Neutrophil (primary cell): ENCODE data around the gene PDE4D.

Experiments
- H3K27ac ChIP-seq: fragments of 200-600 bp; sonication (generic); 2 replicates; pipeline ENCODE4 v1.5.1; 2016; ENCODE audit warnings: mild to moderate bottlenecking, moderate library complexity
- H3K27me3 ChIP-seq: fragments of 200-600 bp; sonication (generic); 2 replicates; pipeline ENCODE4 v1.6.0; 2016; ENCODE audit warnings: mild to moderate bottlenecking
- H3K36me3 ChIP-seq: fragments of 200-600 bp; sonication (generic); 2 replicates; pipeline ENCODE4 v1.5.1; 2017
- H3K4me1 ChIP-seq, 2 experiments: fragments of 200-600 bp in 1 of 2; sonication (generic) in 1 of 2; 1 replicate in 1 of 2; 2 replicates in 1 of 2; pipeline versions ENCODE4 v1.5.1 to v1.6.1; 2013 to 2016; ENCODE audit warnings: low read depth in 1 of 2, low read length in 1 of 2, mild to moderate bottlenecking in 1 of 2, moderate library complexity in 1 of 2; ENCODE audit not compliant: control insufficient read depth in 1 of 2, insufficient read depth in 1 of 2
- H3K4me3 ChIP-seq, 2 experiments: fragments of 200-600 bp in 1 of 2; sonication (generic) in 1 of 2; 1 replicate in 1 of 2; 2 replicates in 1 of 2; pipeline ENCODE4 v1.5.1; 2013 to 2016; ENCODE audit warnings: low read depth in 1 of 2, low read length in 1 of 2, mild to moderate bottlenecking in 1 of 2, moderate library complexity in 1 of 2
- H3K9me3 ChIP-seq: fragments of 200-600 bp; sonication (generic); 2 replicates; pipeline ENCODE4 v1.5.1; 2016
- CTCF ChIP-seq: fragments of 200-600 bp; sonication (generic); IDR thresholded peaks from 2 replicates; pipeline ENCODE4 v1.5.1; 2016; ENCODE audit warnings: antibody characterized with exemption

PDE4D gene

GRCh38 chr5:59445741-59446140, 447.8 kb downstream of the PDE4D start:
- no peaks in the 10 kb centered on the region for H3K36me3 ChIP-seq
- TF ChIP-seq CTCF, result no peak
- no peak overlapping the region for H3K4me3 ChIP-seq
- H3K4me1 ChIP-seq, result no peaks in the 10 kb centered on the region
- no peaks in the 10 kb centered on the region for H3K27me3 ChIP-seq
- no peaks in the 10 kb centered on the region for H3K9me3 ChIP-seq
- no peak overlapping the region for H3K27ac ChIP-seq

- no peak for TF ChIP-seq CTCF
- Histone ChIP-seq H3K27ac (no peak overlapping the region), H3K36me3 (no peaks in the 10 kb centered on the region), H3K4me1 (no peaks in the 10 kb centered on the region), H3K4me3 (no peak overlapping the region), H3K27me3 (no peaks in the 10 kb centered on the region), H3K9me3 (no peaks in the 10 kb centered on the region)
Measured at GRCh38 chr5:59439303-59439702, 454.2 kb downstream of the PDE4D start.

GRCh38 chr5:59437176-59437575, 456.4 kb downstream of the PDE4D start:
- no peaks in the 10 kb centered on the region for H3K4me1 ChIP-seq
- no peaks in the 10 kb centered on the region for H3K36me3 ChIP-seq
- TF ChIP-seq CTCF, result no peak
- no peaks in the 10 kb centered on the region for H3K27me3 ChIP-seq
- no peak overlapping the region for H3K27ac ChIP-seq
- H3K9me3 ChIP-seq, result no peaks in the 10 kb centered on the region
- H3K4me3 ChIP-seq, result no peak overlapping the region

- Histone ChIP-seq H3K4me1 (no peaks in the 10 kb centered on the region), H3K27ac (no peak overlapping the region), H3K4me3 (no peak overlapping the region), H3K36me3 (no peaks in the 10 kb centered on the region), H3K27me3 (no peaks in the 10 kb centered on the region), H3K9me3 (no peaks in the 10 kb centered on the region)
- no peak for TF ChIP-seq CTCF
Measured at GRCh38 chr5:59436364-59437148, 457.0 kb downstream of the PDE4D start.

GRCh38 chr5:59433174-59433573, 460.4 kb downstream of the PDE4D start:
- Histone ChIP-seq H3K27ac (no peak overlapping the region), H3K36me3 (no peaks in the 10 kb centered on the region), H3K27me3 (no peaks in the 10 kb centered on the region), H3K4me3 (no peak overlapping the region), H3K4me1 (no peaks in the 10 kb centered on the region), H3K9me3 (no peaks in the 10 kb centered on the region)
- no peak for TF ChIP-seq CTCF
